Progenitor cell of endocrine pancreas (in vitro differentiated cells): ENCODE results near the gene CLIC6. TPM values are rescaled to one million over a fixed set of nuclear protein-coding genes. Genes with fewer than 3 reads are reported as not detected.

Source experiments
- DNase-seq: peaks from one replicate; pipeline ENCODE4 v3.0.0; 2021; ENCODE audit warnings: low spot score; ENCODE audit not compliant: unreplicated experiment
- H3K27ac Mint-ChIP-seq: 2 replicates; pipeline ENCODE4 v1.8.0; 2021; ENCODE audit warnings: mild to moderate bottlenecking, moderate library complexity, mixed read lengths
- H3K27me3 Mint-ChIP-seq: 2 replicates; pipeline ENCODE4 v1.8.0; 2021; ENCODE audit warnings: mixed read lengths
- H3K36me3 Mint-ChIP-seq: 2 replicates; pipeline ENCODE4 v1.8.0; 2022; ENCODE audit warnings: mixed read lengths; ENCODE audit not compliant: insufficient read depth
- H3K4me1 Mint-ChIP-seq: 2 replicates; pipeline ENCODE4 v1.8.0; 2021; ENCODE audit warnings: low read depth, mixed read lengths
- H3K4me3 Mint-ChIP-seq: 2 replicates; pipeline ENCODE4 v1.8.0; 2021; ENCODE audit warnings: low read depth, mild to moderate bottlenecking, moderate library complexity, mixed read lengths
- H3K9me3 Mint-ChIP-seq: 2 replicates; pipeline ENCODE4 v1.8.0; 2021; ENCODE audit warnings: low read depth, mixed read lengths
- total RNA-seq: library from RNA; stranded (reverse); gene quantifications from 2 replicates; pipeline ENCODE4 v1.2.1, GENCODE V29; 2021
- TF ChIP-seq, protein P1 (sequence below): fragments of 200-600 bp; sonication (generic); IDR thresholded peaks from one replicate; pipeline ENCODE4 v1.5.0; 2021; ENCODE audit warnings: antibody characterized with exemption, mild to moderate bottlenecking; ENCODE audit not compliant: unreplicated experiment

Gene CLIC6
- total RNA-seq, 1 donor from 2014 or later = 14.1 TPM

DNA sequence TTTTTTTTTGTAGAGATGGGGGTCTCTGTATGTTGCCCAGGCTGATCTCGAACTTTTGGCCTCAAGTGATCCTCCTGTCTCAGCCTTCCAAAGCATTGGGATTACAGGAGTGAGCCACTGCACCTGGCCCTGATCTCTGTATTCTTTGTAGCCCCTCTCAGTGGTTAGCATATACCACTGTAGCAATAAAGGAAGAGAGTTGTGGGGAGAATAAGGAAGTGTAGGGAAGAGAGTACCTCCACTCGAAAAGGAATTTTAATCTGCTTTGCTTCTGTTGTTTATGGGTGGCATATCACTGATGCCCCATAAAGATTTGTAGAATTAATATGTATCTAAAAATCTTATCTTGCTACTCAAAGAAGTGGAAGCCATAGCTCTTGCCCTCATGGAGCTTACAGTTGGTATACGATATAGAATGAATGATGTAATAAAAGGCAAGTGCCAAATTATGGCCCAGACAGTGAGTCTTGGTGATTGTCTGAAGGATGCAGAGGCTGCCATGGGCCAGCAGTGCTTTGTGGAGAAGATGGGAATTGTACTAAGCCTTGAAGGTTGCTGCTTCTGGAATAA is 96.0 kb downstream of the CLIC6 start:
- no peaks in the 10 kb centered on the region for H3K36me3 Mint-ChIP-seq
- H3K9me3 Mint-ChIP-seq = peaks cover 4% of the 10 kb centered on the region
- H3K4me1 Mint-ChIP-seq = no peaks in the 10 kb centered on the region
- TF ChIP-seq, protein P1, sequence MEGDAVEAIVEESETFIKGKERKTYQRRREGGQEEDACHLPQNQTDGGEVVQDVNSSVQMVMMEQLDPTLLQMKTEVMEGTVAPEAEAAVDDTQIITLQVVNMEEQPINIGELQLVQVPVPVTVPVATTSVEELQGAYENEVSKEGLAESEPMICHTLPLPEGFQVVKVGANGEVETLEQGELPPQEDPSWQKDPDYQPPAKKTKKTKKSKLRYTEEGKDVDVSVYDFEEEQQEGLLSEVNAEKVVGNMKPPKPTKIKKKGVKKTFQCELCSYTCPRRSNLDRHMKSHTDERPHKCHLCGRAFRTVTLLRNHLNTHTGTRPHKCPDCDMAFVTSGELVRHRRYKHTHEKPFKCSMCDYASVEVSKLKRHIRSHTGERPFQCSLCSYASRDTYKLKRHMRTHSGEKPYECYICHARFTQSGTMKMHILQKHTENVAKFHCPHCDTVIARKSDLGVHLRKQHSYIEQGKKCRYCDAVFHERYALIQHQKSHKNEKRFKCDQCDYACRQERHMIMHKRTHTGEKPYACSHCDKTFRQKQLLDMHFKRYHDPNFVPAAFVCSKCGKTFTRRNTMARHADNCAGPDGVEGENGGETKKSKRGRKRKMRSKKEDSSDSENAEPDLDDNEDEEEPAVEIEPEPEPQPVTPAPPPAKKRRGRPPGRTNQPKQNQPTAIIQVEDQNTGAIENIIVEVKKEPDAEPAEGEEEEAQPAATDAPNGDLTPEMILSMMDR = no peak
- DNase-seq = no peak
- H3K27me3 Mint-ChIP-seq = no peaks in the 10 kb centered on the region
- H3K27ac Mint-ChIP-seq = no peak overlapping the region
- no peak overlapping the region for H3K4me3 Mint-ChIP-seq

DNA sequence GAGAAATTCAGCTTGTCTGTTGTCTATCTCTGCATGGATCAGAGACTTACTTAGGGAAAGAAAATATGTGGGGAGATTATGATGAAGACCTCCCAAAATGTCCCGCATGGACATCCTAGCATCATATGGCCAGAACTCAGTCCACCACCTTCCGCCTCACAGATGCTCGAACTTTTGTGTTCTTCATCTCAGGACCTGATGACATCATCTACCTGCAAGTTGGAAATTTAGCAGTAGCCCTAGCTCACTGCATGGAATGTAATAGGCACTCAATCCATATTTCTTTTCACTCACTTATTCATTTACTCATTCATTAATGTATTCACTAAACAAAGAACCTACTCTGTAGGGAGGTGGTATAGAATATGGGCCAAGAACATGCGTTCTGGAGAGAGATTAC is 96.8 kb downstream of the CLIC6 start:
- Mint-ChIP-seq H3K36me3 (no peaks in the 10 kb centered on the region), H3K9me3 (peaks cover 4% of the 10 kb centered on the region), H3K27me3 (no peaks in the 10 kb centered on the region), H3K4me1 (no peaks in the 10 kb centered on the region), H3K4me3 (no peak overlapping the region), H3K27ac (no peak overlapping the region)
- TF ChIP-seq, protein P1 = no peak
- no peak for DNase-seq

DNA sequence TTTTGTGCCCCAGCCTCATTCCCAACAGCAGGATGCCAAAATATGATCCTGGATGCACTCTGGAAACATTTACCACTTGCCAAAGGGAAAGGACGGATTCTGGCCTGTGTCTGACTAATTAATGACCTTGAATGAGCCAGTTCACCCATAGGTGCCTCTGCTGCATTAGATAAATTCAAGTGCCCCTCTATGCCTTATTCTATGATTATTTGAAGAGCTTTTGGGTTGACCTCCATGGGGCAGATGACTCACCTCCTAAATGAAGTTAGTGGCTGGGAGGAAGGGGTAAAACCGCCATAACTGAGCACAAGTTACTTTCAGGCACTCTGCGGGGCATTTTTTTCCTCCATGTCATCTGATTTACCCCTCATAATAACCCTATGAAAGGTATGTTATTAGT is 98.1 kb downstream of the CLIC6 start:
- no peaks in the 10 kb centered on the region for H3K36me3 Mint-ChIP-seq
- peaks cover 4% of the 10 kb centered on the region for H3K9me3 Mint-ChIP-seq
- no peaks in the 10 kb centered on the region for H3K27me3 Mint-ChIP-seq
- H3K4me1 Mint-ChIP-seq = no peaks in the 10 kb centered on the region
- TF ChIP-seq, protein P1 = no peak
- no peak for DNase-seq
- H3K4me3 Mint-ChIP-seq = no peak overlapping the region
- H3K27ac Mint-ChIP-seq = no peak overlapping the region

Other genes starting within 250 kb of the CLIC6 start
- not detected in 2 replicates for gene SMIM34, start 245.0 kb upstream of the CLIC6 start, total RNA-seq
- 0.31 and 0.53 TPM in 2 replicates for gene KCNE1, start 156.8 kb upstream of the CLIC6 start, total RNA-seq
- 11.6 and 14.2 TPM in 2 replicates for gene RCAN1, start 53.9 kb upstream of the CLIC6 start, total RNA-seq